WI38 (cell line): ENCODE measurements around the gene APOBEC3G.

Source experiments
- H3K4me3 ChIP-seq: 2 replicates; pipeline ENCODE4 v1.5.1; 2011; ENCODE audit warnings: low read depth, mild to moderate bottlenecking, control low read depth, low read length
- TF ChIP-seq, protein P1 (sequence below): IDR thresholded peaks from 2 replicates; pipeline ENCODE4 v1.5.1; 2012; ENCODE audit warnings: low read depth, mild to moderate bottlenecking, control low read depth, low read length

Gene APOBEC3G

DNA sequence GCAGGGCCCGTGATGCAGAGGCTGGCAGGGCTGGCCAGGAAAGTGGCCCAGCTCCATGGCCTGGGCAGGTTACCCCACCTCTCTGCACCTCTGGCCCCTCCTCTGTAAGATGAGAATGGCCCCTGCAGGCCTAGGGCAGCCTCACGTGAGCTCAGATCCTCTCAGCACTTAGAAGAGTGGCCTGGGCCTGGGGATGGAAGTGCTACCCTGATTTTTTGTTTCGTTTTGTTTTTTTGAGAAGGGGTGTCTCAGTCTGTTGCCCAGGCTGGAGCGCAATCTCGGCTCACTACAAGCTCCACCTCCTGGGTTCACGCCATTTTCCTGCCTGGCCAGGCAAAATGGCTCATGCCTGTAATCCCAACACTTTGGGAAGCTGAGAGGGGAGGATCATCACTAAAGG is 21.0 kb downstream of the APOBEC3G start:
- TF ChIP-seq, protein P1, sequence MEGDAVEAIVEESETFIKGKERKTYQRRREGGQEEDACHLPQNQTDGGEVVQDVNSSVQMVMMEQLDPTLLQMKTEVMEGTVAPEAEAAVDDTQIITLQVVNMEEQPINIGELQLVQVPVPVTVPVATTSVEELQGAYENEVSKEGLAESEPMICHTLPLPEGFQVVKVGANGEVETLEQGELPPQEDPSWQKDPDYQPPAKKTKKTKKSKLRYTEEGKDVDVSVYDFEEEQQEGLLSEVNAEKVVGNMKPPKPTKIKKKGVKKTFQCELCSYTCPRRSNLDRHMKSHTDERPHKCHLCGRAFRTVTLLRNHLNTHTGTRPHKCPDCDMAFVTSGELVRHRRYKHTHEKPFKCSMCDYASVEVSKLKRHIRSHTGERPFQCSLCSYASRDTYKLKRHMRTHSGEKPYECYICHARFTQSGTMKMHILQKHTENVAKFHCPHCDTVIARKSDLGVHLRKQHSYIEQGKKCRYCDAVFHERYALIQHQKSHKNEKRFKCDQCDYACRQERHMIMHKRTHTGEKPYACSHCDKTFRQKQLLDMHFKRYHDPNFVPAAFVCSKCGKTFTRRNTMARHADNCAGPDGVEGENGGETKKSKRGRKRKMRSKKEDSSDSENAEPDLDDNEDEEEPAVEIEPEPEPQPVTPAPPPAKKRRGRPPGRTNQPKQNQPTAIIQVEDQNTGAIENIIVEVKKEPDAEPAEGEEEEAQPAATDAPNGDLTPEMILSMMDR, result no peak
- H3K4me3 ChIP-seq, result no peak overlapping the region

DNA sequence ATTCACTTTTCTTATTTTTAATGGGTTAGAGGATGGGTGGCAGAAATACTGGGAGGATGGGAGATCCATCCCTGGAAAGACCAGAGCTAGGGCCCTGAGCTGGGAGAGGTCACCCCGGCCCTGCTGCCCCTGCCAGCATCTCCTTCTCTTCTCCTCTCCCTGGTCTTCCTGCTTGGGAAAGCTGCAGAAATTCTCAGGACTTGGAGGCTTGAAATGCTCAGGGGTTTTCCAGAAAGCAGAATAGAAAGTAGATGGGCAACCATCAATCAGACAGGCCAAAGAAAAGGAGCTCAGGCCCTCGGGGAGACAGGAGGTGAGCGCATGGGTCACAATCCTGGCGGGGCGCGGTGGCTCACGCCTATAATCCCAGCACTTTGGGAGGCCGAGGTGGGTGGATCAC is 21.5 kb downstream of the APOBEC3G start:
- TF ChIP-seq, protein P1, result no peak
- no peak overlapping the region for H3K4me3 ChIP-seq

DNA sequence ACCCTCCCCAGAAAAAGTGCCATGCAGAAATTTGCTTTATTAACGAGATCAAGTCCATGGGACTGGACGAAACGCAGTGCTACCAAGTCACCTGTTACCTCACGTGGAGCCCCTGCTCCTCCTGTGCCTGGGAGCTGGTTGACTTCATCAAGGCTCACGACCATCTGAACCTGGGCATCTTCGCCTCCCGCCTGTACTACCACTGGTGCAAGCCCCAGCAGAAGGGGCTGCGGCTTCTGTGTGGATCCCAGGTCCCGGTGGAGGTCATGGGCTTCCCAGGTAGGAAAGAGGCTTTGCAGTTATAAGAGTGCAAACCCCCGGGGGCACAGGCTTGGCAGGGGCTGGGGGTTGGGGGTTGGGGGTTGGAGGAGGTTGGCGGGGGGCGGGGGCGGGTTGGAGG is 24.2 kb downstream of the APOBEC3G start:
- H3K4me3 ChIP-seq, result no peak overlapping the region
- TF ChIP-seq, protein P1, result no peak

DNA sequence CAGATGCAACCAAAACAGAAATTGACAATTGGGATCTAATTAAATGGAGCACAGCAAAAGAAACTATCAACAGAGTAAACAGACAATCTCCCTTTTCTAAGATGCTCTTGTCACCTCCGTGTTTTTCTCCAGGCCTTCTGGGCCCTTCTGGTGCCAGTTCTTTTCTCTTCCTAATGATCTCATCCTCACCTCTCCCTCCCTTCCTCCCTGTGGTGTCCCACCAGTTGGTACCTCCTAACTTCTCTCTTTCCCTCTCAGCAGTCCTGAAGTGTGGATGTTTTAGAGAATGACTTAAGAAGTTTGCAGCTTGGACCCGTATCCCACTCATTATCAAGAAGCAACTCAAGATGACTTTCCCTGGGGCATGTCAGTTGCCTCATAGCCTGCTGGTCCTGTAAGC is 26.4 kb downstream of the APOBEC3G start:
- TF ChIP-seq, protein P1, result no peak
- no peak overlapping the region for H3K4me3 ChIP-seq

DNA sequence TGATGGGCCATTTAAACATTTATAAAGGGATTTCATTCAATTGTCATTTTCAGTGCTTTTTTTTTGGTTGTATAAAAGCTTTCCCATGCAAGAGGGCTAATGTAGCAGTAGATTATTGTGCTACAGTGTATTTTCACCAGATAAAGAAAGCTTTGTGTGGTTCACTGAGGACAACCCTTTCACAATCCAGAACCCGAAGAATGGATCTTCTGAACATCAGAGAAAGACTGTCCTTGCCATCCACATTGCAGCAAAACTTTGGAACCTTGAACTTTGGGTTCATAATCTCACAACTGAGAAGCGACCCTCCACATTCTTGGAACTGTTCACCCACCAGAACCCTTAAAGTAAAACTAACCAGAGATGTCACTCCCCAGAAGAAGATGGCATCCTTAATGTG is 29.3 kb downstream of the APOBEC3G start:
- H3K4me3 ChIP-seq, result no peak overlapping the region
- TF ChIP-seq, protein P1, result no peak

DNA sequence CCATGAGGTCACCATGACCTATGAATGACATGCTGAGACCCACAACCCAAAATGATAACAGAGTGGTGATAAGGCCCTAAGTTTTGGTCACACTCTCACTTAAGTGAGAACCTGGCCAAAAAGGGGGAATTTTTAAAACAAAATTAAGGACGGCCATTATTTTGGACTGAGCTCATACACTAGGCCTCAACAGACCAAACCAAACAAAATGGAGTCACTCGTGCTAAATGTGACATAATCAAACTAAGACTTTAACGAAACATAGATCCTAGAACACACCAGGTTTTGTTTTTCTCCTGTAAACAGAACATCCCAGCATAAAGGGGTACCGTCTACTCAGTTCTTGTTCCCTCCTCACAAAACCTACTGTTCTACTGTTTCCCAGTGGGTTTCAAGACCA is 31.4 kb downstream of the APOBEC3G start:
- TF ChIP-seq, protein P1, result no peak
- H3K4me3 ChIP-seq, result no peak overlapping the region

DNA sequence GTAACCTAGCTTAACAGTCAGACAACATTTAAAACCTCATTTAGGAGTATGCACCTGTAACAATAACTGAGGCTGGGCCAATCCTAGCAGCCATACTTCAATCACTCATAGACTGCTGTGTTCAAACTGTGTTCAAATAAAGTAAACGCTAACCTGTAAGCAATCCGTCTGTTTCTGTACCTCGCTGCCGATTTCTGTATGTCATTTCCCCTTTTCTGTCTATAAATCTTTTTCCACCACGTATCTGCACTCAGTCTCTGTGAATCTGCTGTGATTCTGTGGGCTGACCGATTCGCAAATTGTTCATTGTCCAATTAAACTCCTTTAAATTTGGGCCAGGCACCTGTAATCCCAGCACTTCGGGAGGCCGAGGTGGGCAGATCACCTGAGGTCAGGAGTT is 32.3 kb downstream of the APOBEC3G start:
- H3K4me3 ChIP-seq, result no peak overlapping the region
- TF ChIP-seq, protein P1, result no peak
